Skin of body (tissue), 2 donors: ENCODE data around the gene RNASE4. TPM values are rescaled to one million over a fixed set of nuclear protein-coding genes. Genes with fewer than 3 reads are reported as not detected.

Experiments used
- DNase-seq: peaks from one replicate; lab custom pipeline; 2025; lab: John Stamatoyannopoulos, UW
- total RNA-seq: library from RNA; depleted of rRNA; stranded (reverse); fragments of >200 nt; gene quantifications from one replicate; pipeline ENCODE4 v1.2.3, GENCODE V29; 2014

Gene RNASE4
- total RNA-seq, 1 donor from 2014 or later, result 31.1 TPM

DNA sequence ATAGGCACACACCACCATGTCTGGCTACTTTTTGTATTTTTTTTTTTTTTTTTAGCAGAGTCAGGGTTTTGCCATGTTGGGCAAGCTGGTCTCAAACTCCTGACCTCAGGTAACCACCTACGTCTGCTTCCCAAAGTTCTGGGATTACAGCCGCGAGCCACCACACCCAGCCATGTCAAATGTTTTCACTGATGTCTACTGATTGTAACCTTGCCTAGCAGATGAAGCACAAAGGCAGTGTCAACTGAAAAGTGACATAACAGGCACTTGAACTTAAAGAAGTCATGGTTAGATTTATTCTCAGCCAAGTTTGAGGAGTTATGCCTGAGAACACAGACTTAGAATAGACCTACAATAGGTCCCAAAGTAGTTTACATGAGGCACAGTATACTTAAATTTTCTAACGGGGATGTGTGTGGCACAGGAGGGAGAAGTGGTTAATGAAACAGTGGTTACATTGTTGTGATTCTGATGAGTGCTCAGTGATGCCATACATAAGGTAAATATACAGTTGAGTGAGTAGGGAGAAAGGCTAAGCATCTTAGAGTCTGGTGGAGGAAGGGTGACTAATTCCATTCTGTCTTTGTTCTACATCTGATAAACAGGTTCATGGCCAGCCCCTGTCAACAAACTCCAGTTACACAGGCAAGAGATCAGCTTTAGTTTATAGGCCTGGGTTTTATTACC is 12.6 kb upstream of the RNASE4 start:
- DNase-seq, result no peak

DNA sequence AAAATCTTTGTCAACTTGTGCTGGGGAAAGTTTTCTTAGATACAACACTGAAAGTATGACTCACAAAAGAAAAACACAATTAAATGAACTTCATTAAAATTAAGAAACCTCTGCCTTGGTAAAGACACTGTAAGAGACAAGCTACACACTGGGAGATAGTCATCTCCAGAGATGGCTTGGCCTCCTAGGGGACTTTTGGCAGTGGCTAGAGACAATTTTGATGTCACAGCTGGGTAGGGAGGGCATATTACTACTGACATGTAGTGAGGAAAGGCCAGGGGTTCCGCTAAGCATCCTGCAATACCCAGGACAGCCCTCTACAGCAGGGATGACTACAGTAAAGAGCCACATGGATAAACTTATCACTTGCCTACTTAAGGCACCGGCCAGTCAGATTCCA is 8.7 kb upstream of the RNASE4 start:
- no peak for DNase-seq

DNA sequence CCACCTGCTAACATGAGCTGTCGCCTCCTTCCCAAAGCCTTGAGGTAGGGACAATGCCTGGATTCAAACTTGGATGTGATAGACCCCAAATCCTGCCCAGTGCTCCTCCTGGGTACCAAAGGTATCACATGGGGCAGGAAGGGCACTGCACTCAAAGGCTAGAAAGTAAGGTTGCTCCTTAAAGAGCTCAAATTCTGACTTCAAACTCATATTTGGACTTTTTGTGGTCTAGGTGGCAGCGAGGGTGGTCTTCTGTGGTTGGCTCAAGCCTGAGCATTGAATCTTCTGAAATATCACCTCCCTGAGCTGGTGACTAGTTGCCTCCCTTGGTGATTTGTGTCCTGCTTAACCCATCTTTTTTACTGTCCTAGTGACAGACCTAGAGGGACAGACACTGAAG is 8.3 kb upstream of the RNASE4 start:
- DNase-seq, result no peak

DNA sequence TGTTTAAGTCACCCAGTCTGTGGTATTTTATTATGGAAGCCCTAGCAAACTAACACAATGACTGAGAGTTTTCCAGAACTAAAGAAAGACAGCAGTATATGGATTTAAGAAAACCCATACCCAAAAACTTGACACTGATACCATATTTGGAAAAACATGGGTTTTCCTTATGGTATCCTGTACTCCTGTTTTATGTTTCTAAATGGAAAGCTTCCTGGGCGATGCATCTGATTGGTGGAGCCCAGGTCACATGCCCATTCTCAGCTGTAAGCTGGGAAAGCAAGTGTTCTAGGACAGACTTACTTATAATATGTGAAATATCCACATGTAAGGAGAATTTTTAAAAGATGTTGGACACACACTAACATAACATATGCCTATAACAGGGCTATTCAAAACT is 4.5 kb upstream of the RNASE4 start:
- DNase-seq, result no peak

DNA sequence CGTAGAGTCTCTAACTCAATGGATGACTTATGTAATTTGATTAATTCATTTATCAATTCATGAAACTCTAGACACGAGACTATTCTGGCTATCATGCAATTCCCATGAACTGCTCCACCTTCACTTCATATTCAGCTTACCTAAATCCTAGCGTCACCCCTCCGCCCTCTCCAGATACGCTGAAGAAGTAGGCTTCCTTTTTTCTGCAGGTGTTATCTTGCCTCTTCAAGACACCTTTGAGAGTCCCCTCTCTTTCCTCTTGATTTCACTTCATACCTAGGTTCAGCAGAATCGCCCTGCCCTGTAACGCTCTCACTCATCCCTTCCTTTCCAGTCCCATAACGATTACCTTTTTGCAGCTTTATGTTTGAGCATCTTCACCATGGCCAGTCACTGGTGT is 4.0 kb upstream of the RNASE4 start:
- DNase-seq, result no peak

DNA sequence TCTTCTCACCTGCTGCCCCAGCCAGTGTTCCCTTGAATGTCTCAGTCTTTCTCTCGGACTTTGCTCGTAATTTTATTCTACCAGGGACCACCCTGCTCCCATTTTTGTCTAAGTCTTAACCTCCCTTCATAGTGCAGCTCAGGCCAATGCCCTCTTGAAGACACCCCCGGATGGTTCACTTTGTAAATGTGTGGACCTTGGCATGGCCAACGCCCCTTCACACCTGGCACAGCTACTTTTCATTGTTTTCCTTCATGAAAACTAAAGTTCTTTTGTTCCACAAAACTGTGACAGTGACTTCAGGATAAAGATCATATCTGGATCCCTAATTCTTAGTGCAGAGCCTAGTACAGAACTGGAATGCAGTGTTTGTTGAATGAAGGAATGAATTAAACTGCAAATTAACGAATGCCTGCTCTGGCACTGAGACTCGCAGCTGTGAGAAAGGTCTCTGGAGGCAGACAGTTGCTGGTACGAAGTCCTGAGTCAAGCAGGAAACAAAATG is 3.5 kb upstream of the RNASE4 start:
- DNase-seq, result no peak

DNA sequence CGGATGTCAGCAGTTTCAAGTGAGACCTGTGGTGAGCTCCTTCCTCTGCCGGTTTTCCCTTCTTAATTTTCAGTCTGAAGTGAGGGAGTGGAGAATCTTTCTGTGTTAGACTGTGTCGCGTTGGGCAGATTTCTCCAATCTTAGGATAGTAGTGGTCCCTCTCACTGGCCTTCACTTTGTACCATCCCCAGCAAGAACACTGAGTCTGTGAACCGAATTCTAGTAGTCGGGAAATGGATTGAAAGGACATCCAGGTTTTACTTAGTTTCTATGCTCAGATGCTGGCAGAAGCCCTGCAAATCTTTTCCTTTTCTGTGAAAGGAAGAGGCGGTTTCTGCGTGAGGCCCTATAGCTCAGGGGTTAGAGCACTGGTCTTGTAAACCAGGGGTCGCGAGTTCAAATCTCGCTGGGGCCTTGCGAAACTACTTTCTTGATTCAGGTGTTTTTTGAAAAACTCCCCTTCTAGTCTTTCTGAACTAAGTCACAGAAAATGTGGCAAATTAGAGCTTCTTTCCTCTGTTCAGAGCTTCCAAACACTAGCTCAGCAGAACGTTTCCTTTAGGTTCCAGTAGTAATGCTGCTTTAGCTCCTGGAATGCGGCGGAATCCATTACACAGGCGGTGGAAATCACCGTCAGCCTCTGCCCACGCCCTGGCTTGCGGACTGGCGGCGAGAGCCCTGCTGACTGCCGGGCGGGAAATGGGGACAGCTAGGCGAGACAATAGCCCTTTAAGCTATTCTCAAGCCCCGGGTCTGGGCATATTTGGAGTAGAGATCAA is 2.8 kb upstream of the RNASE4 start:
- DNase-seq, result peak; percentile 94

DNA sequence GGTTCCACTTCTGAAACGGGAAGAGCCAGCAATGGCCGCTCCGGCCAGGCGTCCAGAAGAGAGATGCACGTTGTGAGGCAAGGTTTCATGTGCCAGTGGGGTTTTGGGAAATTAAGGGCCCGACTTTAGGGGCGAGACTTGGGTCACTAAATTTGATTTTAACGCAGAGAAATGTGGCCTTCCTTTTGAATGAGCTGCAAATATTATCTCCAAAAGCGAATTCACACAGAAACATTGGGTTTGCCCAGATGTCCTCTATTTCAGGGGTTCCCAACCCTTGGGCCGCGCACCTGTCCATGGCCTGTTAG is 2.3 kb upstream of the RNASE4 start:
- no peak for DNase-seq

DNA sequence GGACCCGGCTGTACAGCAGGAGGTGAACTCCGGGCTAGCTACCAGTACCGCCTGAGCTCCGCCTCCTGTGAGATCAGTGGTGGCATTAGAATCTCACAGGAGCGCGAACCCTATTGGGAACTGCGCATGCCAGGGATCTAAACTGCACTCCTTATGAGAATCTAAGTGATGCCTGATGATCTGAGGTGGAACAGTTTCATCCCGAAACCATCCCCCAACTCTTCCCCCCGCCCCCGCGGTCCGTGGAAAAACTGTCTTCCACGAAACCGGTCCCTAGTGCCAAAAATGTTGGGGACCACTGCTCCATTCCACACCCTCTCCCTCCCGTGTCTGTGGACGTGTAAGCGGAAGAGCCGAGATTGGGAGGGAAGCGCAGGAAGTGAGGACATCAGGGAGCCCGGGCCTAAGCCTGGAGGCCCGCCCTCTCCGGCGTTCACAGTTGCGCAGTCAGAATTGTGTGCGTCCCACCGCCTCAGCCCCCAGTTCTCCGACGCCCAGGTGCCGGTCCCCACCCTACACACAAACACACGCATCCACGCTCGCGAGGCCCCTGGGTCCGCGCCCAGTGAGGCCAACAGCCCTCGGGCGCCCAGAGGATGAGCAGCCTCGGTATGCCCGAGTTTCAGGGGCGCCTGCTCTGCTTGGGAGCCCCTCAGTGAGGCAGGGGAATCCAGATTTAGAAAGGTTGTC is 1.8 kb upstream of the RNASE4 start:
- DNase-seq, result peak; percentile 96

DNA sequence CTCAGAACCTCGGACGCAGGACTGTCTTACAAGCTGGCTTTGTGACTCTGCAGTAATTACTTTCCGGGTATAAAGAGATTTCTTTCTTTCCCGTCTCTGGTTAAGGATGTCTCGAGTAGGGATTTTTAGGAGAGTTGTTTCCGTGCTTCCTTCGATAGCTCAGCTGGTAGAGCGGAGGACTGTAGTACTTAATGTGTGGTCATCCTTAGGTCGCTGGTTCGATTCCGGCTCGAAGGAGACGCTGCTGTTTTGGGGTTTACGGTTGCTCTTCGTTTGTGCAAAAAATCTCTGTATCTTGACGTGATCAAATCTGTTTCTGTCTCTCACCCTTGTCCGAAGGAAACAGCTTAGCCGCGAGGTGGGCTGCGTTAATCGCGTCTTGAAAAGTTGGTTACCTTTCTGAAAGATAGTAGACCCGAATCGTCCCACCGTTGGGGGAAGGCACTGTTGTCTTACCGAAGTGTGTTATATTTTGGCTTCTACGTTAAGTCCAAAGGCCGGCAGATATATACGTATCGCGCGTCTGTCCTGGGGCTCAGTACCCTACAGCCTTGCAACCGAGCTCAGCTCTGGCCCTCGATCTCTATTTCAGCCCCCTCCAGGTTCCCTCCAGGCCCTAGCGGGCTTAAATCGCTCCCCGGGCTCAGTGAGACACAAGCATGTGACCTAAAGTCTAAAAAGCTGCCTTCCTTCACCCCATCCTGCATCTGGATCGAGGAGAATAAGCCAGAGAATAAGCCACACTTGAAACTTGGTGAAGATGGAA is 1.1 kb upstream of the RNASE4 start:
- peak; percentile 90 for DNase-seq

DNA sequence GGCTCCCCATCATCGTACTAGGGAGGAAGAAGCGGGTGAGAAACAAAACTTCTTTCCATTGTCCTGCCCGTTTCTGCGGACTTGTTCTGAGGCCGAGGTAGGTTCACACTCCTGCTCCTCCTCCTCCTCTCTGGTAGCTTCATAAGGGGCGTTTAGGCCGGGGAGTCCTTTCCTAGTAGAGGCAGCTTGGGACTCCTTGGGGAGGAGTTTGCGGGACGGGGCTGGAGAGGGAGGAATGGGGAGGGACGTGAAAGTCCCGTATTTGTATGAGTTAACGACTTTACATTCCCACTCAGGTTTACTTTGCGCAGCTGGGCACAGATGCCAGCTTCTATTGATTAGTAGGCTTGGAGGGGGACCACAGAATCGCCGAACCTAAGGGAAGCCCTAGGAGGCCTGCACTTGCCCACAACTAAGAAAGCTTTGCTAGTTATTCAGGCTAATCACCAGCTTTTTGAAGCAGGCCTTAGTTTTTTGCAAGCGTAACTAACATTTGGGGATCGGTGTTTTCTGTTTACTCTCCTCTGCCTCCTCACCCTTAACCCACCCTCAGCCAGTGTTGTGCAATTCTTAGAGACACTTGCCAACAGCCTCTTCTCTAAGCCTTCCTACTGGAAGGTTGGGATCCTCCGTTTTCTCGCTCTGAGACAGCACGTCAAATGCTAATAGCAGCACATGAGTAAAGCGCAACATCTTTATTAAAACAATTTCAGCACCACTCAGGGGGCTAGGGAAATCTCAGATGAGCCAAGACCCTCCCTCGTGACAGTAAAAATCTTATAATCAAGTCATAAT is 499 bp downstream of the RNASE4 start:
- DNase-seq, result peak; percentile 46

DNA sequence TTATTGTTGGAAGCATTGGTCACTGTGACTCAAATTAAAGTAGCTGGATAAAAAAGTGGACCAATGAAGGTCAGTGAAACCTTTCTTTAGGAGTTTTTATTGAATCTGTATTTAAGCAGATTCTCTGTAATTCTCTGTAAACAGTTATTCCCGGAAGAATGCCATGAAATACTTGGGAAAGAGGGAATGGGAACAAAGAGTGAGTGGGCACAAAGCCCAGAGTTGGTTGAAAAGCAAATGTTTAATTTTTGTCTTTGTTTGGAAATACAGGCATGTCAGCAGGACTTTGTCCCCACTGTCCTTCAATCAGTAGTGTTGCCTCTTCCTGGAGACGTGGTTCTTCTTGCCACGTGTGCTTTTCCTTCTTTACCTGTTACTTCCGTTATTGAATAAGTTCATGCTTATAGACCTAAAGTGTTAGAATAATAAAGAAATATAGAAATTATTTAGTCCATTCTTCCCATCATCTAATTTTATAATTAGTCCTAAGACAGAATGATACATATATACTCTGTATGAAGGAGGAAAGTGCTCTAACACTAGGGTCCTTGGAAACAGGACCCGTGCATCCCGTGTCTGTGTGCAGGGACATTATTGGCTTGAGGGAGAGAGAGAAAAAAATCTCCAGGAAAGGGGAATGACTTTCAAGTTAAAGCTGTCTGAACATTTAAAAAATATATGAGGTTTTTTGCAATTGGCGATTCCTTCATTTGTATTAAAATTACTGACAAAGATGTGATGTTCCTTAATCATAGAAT is 2.2 kb downstream of the RNASE4 start:
- no peak for DNase-seq

DNA sequence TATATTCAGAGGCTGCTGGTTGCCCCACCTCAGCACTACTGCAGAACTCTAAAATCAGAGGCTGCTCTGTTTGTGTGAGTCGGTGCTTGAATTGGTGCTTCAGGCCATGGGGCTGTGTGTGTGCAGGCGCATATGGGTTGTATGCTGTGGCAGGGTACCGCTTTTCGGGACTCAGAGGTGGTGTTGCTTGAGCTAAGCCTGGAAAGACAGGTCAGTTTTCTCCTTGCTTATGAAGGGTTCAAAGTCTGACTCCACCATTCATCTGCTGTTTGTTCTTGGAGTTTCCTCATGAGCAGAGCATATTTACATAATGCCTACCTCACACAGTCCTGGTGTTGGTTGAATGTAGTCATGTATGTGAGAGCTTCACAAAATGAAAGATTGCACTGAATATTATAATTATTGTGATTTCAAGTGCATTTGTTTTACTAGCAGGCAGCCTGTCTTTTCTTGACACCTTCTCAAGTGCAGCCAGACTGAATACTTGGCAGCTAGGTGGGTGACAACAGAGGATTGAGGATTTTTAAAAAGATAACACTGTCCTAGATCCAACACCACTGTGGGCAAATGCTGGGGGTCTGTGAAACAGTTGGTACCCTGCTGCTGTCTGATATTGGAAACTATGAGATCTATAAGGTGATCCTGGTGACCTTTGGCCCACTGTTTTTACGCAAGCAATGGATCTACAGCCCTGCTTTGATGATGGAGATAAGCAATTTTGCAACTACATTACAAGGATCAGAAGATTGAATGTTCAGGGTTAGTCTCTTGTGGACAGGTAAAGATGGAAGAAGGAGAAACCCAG is 3.2 kb downstream of the RNASE4 start:
- DNase-seq, result no peak

DNA sequence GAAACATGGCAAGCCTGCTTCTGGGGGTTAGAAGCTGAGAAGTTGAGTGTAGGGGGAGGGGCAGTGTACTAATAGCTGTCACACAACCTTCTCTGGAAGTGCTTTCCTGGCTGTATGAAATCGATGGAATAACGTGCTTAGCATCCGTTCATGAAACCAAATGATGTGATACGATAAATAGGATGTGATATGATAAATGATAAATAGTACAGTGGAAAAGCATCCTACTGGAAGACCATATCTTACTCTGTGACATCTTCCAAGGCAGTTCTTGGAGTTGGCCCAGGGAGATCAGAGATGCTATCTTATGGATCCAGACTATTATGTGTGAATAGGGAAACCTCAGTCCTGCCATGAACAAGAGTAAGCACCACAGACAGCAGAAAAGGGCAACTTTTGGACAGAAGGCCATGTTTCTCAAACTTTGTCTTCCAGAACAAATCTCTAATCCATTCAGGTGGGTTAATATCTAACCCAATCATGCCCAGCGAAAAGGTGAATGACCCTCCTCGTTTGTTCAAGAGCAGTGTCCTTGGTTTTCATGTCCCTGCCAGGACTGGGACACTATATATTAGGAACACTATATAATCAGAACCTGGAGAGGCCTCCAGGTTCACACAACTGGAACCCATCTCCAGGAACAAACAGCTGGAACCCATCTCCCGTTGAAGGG is 3.9 kb downstream of the RNASE4 start, which contains the start of gene ANG:
ANG (plus strand) TSS at position 598 of the 673 bp plus-strand sequence. CDS start 4,801 bp downstream, outside the sequence.
- no peak for DNase-seq

DNA sequence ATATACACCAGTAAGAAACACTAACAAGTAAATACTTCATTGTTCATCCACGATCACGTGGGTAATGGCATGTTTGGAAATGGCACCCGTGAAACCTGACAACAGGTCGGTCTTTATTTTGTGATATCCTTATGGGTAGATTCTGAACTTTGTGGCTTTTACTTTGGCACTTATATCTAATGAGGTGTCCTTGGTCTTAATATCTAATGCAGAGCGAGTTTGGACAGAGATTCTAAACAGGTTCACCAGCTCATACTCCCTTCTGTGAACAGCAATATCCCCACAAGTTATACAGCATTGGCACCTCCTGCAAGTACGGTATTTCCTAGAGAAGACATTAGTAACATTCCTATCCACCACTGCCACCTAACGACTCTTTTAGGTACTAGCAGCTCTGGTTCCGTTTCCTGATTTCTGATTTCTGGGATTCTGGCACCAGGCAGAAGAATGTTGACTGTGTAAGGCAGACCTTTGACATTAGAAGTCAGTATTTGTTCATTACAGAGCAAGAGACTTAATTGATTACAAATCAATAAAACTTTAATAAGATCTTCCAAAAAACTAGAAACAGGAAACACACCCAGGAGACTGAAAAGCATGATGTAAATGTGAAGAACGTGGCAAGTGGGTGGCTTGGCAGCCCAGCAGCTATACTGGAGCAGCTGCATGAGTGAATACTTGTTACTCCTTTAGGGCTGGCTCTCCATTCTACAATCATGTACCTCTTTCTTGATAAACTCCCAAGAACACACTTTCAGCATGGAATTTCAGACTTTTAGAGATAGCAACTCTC is 6.7 kb downstream of the RNASE4 start:
- DNase-seq, result peak; percentile 83

DNA sequence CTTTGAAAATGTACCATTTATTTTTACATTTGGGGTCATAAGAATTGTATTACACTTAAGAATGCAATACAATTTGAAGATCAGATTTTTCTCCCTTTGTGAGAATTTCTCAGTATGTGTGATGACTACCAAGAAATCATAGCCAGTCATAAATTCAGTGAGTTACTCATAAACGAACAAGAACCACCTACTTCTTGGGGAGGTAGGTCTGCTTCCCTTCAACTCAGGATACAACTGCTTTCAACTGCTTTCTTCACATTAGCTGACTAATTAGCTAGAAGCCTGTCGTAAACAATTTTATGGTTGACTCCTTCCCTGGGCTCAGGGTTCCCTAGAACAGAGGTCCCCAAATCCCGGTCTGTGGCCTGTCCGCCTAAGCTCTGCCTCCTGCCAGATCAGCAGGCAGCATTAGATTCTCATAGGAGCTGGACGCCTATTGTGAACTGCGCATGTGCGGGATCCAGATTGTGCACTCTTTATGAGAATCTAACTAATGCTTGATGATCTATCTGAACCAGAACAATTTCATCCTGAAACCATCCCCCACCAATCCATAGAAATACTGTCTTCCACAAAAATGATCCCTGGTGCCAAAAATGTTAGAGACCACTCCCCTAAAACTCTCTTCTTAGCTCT is 7.9 kb downstream of the RNASE4 start:
- no peak for DNase-seq

DNA sequence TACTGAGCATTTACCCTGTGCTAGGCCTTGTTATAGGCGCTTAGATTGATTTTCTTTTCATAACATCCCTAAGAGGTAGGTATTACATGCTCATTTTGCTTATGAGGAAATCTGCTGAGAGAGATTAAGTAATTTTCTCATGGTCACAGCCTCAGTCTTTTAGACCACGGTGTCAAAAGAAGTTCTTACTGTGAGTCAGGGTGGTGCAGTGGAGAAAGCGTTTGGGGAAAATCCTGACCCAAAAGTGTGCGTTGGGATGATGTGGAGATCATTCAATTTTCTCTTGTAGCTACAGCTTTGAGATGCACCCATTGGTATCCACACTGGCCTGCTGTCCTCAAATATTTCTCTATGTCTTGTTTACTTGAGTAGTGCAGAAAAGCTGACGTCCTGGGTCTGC is 12.4 kb downstream of the RNASE4 start:
- no peak for DNase-seq
